Neural cell (in vitro differentiated cells): Measurements from ENCODE around the gene SF3B2.

ENCODE experiments used
- EZH2 ChIP-seq: fragments of 200-600, 300-800 bp; shearing (Covaris generic), sonication (generic); IDR thresholded peaks from 2 replicates; pipeline ENCODE4 v1.6.1; 2014; ENCODE audit warnings: antibody characterized with exemption, low read length, borderline replicate concordance, mild to moderate bottlenecking; ENCODE audit not compliant: insufficient read depth, poor library complexity, severe bottlenecking
- MXI1 ChIP-seq: fragments of 450-650 bp; conservative IDR thresholded peaks from 2 replicates; pipeline ENCODE4 v1.6.1; 2014; ENCODE audit warnings: antibody characterized with exemption, mild to moderate bottlenecking; ENCODE audit not compliant: poor library complexity, severe bottlenecking
- POLR2AphosphoS5 ChIP-seq: IDR thresholded peaks from 2 replicates; pipeline ENCODE4 v1.6.1; 2012
- RAD21 ChIP-seq: fragments of 450-650 bp; conservative IDR thresholded peaks from 2 replicates; pipeline ENCODE4 v1.6.1; 2014; ENCODE audit warnings: antibody characterized with exemption, mild to moderate bottlenecking, moderate library complexity
- SMC3 ChIP-seq: fragments of 450-650 bp; conservative IDR thresholded peaks from 2 replicates; pipeline ENCODE4 v1.6.1; 2014; ENCODE audit warnings: antibody characterized with exemption, mild to moderate bottlenecking, moderate library complexity; ENCODE audit not compliant: poor library complexity
- TF ChIP-seq, protein P1 (sequence below): fragments of 450-650 bp; IDR thresholded peaks from 2 replicates; pipeline ENCODE4 v1.5.1; 2014; ENCODE audit warnings: antibody characterized with exemption, mild to moderate bottlenecking, moderate library complexity; ENCODE audit not compliant: poor library complexity, severe bottlenecking

DNA sequence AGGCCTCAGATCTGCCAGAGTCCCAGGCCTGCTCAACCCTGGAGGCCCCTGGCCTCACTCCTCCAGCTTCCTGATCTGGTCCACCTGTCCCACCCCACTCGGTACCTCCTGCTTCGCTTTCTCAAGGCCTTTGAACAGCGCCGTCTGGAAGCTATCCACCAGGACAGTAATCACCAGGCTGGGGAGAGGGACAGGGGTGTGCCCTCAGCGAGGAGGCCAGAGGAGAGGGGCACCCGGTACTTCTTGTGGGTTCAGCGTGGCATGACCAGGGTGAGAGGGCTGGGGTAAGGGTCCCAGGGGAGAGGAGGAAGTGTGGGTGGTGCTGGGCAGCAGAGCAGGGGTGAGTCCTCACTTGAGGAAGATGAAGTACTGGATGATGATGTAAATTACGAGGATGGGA lies 32.0 kb upstream of the SF3B2 start:
- TF ChIP-seq RAD21 = no peak
- no peak for TF ChIP-seq EZH2
- TF ChIP-seq, protein P1, sequence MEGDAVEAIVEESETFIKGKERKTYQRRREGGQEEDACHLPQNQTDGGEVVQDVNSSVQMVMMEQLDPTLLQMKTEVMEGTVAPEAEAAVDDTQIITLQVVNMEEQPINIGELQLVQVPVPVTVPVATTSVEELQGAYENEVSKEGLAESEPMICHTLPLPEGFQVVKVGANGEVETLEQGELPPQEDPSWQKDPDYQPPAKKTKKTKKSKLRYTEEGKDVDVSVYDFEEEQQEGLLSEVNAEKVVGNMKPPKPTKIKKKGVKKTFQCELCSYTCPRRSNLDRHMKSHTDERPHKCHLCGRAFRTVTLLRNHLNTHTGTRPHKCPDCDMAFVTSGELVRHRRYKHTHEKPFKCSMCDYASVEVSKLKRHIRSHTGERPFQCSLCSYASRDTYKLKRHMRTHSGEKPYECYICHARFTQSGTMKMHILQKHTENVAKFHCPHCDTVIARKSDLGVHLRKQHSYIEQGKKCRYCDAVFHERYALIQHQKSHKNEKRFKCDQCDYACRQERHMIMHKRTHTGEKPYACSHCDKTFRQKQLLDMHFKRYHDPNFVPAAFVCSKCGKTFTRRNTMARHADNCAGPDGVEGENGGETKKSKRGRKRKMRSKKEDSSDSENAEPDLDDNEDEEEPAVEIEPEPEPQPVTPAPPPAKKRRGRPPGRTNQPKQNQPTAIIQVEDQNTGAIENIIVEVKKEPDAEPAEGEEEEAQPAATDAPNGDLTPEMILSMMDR = no peak
- TF ChIP-seq SMC3 = no peak
- TF ChIP-seq POLR2AphosphoS5 = no peak
- no peak for TF ChIP-seq MXI1
